ENCODE data around the gene NOS2.

DNA sequence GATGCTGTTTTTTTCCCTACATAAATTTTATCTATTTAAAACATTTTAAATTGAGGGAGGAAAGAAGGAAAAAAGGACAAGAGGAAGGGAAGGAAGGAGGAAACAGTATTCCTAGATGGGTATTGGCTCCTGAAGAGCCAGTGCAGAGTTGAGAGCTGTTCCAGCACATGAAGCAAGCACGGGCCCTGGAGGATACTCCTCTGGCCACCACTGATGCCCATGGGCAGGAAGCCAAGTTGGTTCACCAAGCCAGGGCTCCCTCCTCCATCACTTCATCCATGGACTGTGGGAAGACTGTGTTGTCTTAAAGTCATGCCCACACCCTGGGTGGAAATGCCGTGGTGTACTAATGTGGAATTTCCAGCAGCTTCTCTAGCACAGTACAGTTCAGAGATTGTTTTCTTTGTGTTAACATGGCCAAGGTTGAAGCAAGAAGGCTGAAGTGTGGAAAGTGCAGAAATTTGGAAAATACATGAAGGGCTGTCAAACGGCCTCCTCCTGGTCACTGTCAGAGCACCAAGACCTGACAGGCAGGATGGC is 23.9 kb upstream of the NOS2 start:
- TF ChIP-seq, protein P1, sequence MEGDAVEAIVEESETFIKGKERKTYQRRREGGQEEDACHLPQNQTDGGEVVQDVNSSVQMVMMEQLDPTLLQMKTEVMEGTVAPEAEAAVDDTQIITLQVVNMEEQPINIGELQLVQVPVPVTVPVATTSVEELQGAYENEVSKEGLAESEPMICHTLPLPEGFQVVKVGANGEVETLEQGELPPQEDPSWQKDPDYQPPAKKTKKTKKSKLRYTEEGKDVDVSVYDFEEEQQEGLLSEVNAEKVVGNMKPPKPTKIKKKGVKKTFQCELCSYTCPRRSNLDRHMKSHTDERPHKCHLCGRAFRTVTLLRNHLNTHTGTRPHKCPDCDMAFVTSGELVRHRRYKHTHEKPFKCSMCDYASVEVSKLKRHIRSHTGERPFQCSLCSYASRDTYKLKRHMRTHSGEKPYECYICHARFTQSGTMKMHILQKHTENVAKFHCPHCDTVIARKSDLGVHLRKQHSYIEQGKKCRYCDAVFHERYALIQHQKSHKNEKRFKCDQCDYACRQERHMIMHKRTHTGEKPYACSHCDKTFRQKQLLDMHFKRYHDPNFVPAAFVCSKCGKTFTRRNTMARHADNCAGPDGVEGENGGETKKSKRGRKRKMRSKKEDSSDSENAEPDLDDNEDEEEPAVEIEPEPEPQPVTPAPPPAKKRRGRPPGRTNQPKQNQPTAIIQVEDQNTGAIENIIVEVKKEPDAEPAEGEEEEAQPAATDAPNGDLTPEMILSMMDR (IDR thresholded peaks at IDR 0.05) = no peak
- TF ChIP-seq POLR2A (IDR thresholded peaks at IDR 0.05) = no peak
